Dendritic cell treated with granulocyte-macrophage colony-stimulating factor and Interleukin-4, amounts not matched to agents 40 ng/mL and 50 ng/mL, for 4 days (primary cell): ENCODE data around the gene CFAP53.

ENCODE experiments used
- H3K27ac Mint-ChIP-seq: one replicate; pipeline ENCODE4 v1.8.0; 2022; ENCODE audit warnings: mild to moderate bottlenecking, mixed read lengths
- H3K27me3 Mint-ChIP-seq: one replicate; pipeline ENCODE4 v1.8.0; 2022; ENCODE audit warnings: mild to moderate bottlenecking, mixed read lengths
- H3K36me3 Mint-ChIP-seq: one replicate; pipeline ENCODE4 v1.8.0; 2022; ENCODE audit warnings: low read depth, mixed read lengths
- H3K4me1 Mint-ChIP-seq: one replicate; pipeline ENCODE4 v1.8.0; 2022; ENCODE audit warnings: low read depth, mixed read lengths
- H3K4me3 Mint-ChIP-seq: one replicate; pipeline ENCODE4 v1.8.0; 2022; ENCODE audit warnings: mild to moderate bottlenecking, moderate library complexity, mixed read lengths
- H3K9me3 Mint-ChIP-seq: one replicate; pipeline ENCODE4 v1.8.0; 2022; ENCODE audit warnings: mixed read lengths
- intact Hi-C: fragments of 100-400 bp; cut with micrococcal nuclease; formaldehyde crosslinking; loops from one replicate; pipeline ENCODE4 v1.15.0; 2022

The CFAP53 gene

DNA sequence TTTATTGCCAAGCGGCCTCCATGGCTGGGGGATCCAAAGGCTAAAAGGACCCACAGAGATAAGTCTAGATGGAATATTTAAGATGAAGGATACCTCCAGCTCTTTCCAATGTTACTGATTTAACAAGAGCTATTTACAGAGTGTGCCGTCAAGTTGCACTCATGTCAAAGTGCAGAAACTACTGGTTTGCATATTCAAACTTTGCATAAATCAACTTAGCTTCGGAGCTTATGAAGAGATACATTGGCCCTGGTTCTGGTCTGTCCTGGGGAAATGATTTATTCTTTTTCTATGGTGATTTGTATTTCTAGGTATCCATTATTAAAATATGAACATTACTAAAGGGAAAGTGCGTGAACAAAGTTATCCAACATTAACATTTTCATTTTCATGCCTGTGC is 57.0 kb downstream of the CFAP53 start:
- intact Hi-C loops, result no loop called here

DNA sequence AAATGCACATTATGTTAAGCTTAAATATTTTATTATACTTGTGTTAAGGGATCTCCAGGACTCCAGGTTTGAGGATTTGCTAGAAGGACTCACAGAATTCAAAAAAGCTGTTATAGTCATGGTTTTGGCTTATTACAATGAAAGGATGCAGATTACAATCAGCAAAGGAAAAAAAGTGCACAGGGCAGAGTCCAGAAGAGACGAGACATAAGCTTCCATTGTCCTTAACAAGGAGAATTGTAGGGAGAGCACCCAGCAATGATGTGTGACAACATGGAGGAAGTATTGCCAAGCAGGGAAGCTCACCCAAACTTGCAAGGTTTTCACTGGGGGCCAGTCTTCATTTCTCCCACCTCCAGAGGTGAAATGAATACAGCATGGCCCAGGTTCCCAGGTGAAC is 58.6 kb downstream of the CFAP53 start:
- H3K4me3 Mint-ChIP-seq, result no peak overlapping the region
- H3K4me1 Mint-ChIP-seq, result peaks cover 6% of the 10 kb centered on the region
- H3K36me3 Mint-ChIP-seq, result no peaks in the 10 kb centered on the region
- H3K27ac Mint-ChIP-seq, result no peak overlapping the region
- intact Hi-C loops, result no loop called here
- peaks cover 36% of the 10 kb centered on the region for H3K27me3 Mint-ChIP-seq
- H3K9me3 Mint-ChIP-seq, result no peaks in the 10 kb centered on the region

More for the DNA sequence above, 57.0 kb downstream of the CFAP53 start:
- Mint-ChIP-seq H3K27ac (no peak overlapping the region), H3K9me3 (no peaks in the 10 kb centered on the region), H3K27me3 (peaks cover 28% of the 10 kb centered on the region), H3K36me3 (no peaks in the 10 kb centered on the region), H3K4me3 (no peak overlapping the region), H3K4me1 (no peaks in the 10 kb centered on the region)

DNA sequence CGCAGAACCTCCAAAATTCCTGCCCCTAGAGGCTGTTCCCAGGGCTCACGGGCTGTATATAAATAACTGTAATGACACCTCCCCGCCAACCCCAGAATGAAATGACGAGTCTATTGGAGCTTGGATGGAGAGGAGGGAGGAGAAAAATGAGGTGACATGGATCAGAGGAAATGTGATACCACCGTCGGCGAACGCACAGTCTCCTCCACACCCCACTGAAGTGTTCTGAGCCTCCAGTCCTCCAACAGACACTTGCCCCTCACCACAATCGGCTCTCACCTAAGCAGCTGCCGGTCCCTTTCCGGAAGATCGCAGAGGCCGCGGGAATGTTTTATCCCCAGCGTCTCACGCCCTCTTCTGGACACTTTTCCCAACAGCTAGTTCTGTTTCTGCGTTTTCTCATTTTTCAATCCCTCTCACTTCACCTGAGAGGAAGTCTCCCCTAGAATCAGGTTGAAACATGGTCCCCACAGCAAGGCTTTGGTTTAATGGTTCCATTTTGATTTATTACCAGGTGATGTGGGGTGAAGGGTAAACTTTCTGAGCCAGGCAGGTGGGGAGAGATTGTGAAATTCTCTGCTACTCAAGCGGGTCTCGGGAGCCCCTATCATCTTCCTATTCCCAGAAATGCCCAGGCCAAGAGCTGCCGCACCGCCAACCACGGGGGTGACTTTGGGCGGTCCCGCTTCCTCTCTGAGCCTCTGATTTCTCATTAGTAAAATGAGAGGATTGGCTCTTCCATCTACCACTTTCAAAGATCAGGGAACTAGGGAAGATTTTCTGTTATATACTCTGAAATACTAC is 62.3 kb downstream of the CFAP53 start:
- Mint-ChIP-seq H3K4me1 (peaks cover 6% of the 10 kb centered on the region), H3K27ac (no peak overlapping the region), H3K27me3 (peaks cover 43% of the 10 kb centered on the region), H3K36me3 (no peaks in the 10 kb centered on the region), H3K4me3 (no peak overlapping the region), H3K9me3 (no peaks in the 10 kb centered on the region)
- intact Hi-C loops, result no loop called here

DNA sequence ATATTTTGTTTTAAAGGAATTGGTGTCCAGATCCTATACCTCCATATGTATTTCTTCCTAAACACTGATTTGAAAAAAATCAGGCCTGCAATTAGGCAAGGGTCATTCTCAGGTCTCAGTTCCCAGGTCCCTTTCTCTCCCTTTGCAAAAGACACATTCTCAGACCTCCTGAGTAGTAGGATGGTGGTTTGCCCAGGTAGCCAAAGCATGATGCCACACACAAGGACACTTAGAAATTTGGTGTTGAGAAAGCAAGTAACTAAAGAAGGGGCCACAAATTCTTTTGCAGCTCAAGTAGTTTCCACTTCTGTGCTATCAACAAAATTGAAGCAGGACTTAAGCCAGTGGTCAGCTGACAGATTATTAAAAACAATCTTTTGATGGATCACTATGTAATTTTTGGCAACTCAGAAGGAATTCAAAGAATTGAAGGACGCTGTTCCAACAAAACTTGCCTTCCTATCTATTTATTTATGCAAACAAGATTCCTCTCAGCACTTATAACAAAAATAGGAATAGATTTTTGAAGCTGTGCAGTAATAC is 64.7 kb downstream of the CFAP53 start:
- H3K36me3 Mint-ChIP-seq, result no peaks in the 10 kb centered on the region
- no peak overlapping the region for H3K4me3 Mint-ChIP-seq
- intact Hi-C loops, result no loop called here
- H3K4me1 Mint-ChIP-seq, result peaks cover 6% of the 10 kb centered on the region
- no peak overlapping the region for H3K27ac Mint-ChIP-seq
- H3K27me3 Mint-ChIP-seq, result peaks cover 60% of the 10 kb centered on the region
- no peaks in the 10 kb centered on the region for H3K9me3 Mint-ChIP-seq

DNA sequence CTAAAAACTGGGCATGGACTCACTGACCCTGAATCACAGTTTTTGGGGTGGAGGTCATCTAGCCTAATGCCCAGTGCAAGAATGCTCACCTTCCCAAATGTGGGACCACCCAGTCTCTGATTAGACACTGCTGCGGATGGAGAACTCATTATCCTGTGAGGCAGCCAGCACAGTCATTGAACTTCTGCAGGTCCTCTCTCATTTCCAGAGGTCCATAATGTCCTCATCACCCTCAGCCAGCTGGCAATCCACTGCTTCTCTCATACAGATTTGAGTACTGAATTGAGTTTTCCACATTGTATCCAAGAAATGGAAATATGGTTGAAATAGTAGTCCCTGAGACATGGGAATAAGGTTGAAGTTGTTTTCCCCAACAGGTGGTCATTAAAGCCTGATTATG is 66.4 kb downstream of the CFAP53 start:
- H3K4me1 Mint-ChIP-seq, result peaks cover 12% of the 10 kb centered on the region
- no peaks in the 10 kb centered on the region for H3K36me3 Mint-ChIP-seq
- H3K4me3 Mint-ChIP-seq, result no peak overlapping the region
- intact Hi-C loops, result no loop called here
- no peaks in the 10 kb centered on the region for H3K9me3 Mint-ChIP-seq
- H3K27ac Mint-ChIP-seq, result no peak overlapping the region
- peaks cover 67% of the 10 kb centered on the region for H3K27me3 Mint-ChIP-seq

DNA sequence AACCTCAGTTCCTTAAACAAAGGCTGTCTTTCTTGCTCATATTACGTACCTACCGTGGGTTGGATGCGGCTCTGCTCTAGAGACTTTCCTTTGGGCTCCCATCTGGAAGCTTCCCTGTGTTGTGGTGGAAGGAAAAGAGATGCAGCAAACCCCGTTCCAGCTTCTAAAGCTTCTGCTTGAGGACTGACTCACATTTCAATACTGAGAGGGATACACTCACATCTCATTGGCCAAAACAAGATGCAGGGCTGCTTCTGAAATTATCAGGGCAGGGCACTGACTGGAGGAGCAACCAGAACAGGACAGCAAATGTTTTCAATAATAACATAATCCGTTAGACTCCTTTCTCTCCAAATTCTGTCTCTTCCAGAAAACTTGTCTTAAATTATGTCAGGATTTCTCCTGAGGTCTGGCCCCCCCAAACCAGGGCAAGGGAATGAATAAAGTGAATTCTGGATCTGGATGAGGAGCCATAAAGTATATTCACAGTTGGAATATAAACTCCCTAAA is 66.9 kb downstream of the CFAP53 start:
- H3K36me3 Mint-ChIP-seq, result no peaks in the 10 kb centered on the region
- peaks cover 12% of the 10 kb centered on the region for H3K4me1 Mint-ChIP-seq
- H3K9me3 Mint-ChIP-seq, result no peaks in the 10 kb centered on the region
- peaks cover 63% of the 10 kb centered on the region for H3K27me3 Mint-ChIP-seq
- H3K27ac Mint-ChIP-seq, result no peak overlapping the region
- H3K4me3 Mint-ChIP-seq, result no peak overlapping the region
- intact Hi-C loops, result no loop called here

DNA sequence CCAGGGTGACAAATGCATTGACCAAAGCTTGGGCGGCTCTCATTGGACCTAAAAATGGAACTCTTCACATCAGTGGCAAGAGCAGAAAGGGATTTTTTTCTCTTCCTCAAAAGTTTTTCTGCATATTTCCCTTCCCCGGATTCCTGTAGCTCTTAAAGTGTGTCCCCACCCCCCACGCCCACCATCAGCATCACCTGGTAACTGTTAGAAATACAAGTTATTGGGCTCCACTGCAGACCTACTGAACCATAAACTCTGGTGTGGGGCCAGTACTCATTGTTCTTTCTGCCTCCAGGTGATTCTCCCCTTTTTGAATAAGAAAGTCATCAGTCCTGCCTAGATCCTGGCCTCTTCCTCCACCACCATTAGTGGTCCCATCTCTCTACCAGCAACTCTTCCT is 70.0 kb downstream of the CFAP53 start:
- H3K4me3 Mint-ChIP-seq, result no peak overlapping the region
- peaks cover 12% of the 10 kb centered on the region for H3K4me1 Mint-ChIP-seq
- intact Hi-C loops, result no loop called here
- H3K9me3 Mint-ChIP-seq, result no peaks in the 10 kb centered on the region
- no peak overlapping the region for H3K27ac Mint-ChIP-seq
- H3K27me3 Mint-ChIP-seq, result peaks cover 73% of the 10 kb centered on the region
- no peaks in the 10 kb centered on the region for H3K36me3 Mint-ChIP-seq

DNA sequence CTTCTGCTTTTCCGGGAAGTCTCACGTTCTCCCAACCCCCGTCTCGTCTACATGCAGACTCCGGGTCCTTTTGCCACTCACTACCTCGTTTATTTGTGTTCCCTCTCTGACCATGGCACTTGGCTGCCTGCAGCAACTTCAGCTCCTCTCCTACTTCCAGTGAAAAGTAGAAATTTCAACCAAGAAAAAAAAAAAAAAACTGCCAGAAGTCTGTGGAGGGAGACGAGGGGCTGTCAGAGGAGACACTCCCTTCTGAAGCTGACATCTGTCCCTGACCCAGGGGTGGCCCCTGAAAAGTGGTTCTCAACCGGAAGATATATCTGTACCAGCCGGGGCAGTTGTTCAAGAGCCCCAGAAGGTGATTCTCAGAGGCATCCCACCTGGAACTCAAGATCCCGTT is 70.6 kb downstream of the CFAP53 start:
- intact Hi-C loops, result no loop called here
- no peak overlapping the region for H3K4me3 Mint-ChIP-seq
- no peak overlapping the region for H3K27ac Mint-ChIP-seq

DNA sequence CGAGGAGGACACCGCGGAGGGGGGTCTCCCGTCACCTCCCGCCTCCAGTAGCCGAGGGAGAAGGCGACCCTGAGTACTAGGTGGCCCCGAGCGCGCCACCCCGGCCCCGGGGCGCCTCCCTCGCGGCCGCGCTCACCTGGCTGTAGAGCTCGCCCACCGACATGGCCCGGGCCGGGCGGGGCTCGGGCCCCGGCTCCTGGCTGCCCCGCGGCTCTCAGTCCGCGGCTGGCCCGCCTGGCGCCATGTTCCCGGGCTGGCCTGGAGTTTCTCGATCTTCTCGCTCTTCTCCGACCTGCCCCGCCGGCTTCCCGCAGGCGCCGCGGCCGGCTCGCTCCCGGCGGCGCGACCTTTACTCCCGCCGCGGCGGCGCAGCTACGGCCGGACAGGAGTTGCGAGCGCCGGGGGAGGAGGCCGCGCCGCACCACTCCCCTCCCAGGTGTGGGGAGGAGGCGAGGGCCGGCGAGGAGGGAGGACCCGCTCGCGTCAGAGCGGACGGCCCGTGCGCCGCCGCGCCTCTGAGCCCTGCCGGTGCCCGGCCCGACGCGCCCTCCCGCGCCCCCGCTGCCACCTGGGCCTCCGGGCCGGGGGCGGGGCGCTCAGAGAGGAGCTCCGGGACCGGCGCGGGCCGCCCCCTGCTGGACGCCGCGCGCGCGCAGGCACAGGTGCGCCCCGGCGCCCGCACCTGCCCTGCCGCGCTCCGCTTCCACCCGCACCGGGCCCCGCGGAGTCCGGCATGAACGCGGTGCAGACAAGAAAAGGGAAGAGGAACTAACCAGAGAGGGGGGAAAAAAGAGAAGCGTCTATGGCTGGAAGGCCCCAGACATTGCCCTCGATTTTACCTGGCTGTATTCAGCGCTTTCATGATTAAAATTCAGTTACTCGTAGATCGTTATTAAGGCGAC is 71.4 kb downstream of the CFAP53 start, which contains the start of gene MYO5B:
Gene MYO5B, minus strand, starts transcription at position 517 of the 902 bp plus-strand sequence. Its CDS starts 354 bp downstream, at position 163.
- no peak within 1 kb of the TSS for H3K27ac Mint-ChIP-seq

More for the DNA sequence above, 70.6 kb downstream of the CFAP53 start:
- peaks cover 12% of the 10 kb centered on the region for H3K4me1 Mint-ChIP-seq
- peaks cover 74% of the 10 kb centered on the region for H3K27me3 Mint-ChIP-seq
- no peaks in the 10 kb centered on the region for H3K36me3 Mint-ChIP-seq
- H3K9me3 Mint-ChIP-seq, result no peaks in the 10 kb centered on the region

DNA sequence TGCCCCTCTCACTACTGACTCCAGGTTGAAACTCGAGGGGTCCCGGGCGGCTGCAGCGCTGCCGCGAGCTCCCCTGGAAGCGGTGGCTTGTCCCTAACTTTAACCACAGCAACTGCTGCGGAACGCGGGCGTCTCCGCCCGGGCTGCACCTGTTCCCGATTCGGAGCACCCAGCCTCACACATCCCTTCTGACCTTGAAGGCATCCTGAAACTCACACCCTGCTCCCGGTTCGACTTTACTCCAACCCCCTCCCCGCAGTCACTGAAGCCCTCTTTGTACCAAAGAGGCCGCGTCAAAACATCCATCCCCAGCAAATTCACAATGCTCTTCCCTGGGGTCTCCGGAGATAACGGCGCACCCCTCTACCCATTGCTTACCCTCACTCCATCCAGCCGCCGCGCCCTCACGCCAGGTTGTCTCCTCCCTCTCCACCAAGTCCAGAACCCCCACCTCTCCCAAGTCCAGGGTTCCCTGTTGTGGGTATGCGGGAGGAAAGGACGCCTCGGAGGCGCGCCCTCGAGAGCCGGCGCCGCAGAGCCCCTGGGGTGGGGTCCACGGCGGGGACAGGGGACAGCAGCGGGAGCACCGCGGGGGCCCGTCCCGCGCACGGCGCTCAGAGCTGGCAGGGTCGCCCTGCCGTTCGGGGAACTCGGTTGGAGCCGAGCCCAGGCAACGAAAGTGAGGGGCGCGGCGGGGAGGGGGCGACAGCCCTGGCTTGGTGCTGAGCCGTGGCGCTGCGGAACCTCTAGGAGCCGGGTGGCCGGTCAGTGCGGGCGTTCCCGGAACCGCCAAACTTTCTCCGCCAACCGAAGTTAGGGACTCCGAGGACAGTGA is 72.3 kb downstream of the CFAP53 start:
- no peak overlapping the region for H3K4me3 Mint-ChIP-seq
- peaks cover 77% of the 10 kb centered on the region for H3K27me3 Mint-ChIP-seq
- no peak overlapping the region for H3K27ac Mint-ChIP-seq
- no peaks in the 10 kb centered on the region for H3K9me3 Mint-ChIP-seq
- intact Hi-C loops, result no loop called here
- no peaks in the 10 kb centered on the region for H3K36me3 Mint-ChIP-seq
- H3K4me1 Mint-ChIP-seq, result peaks cover 12% of the 10 kb centered on the region

More for the DNA sequence above, 71.4 kb downstream of the CFAP53 start, which contains the start of gene MYO5B:
- intact Hi-C loops, result no loop called here
- no peaks in the 10 kb centered on the region for H3K36me3 Mint-ChIP-seq
- H3K4me1 Mint-ChIP-seq, result peaks cover 12% of the 10 kb centered on the region
- peaks cover 71% of the 10 kb centered on the region for H3K27me3 Mint-ChIP-seq
- H3K9me3 Mint-ChIP-seq, result no peaks in the 10 kb centered on the region
- no peak within 1 kb of the TSS for H3K4me3 Mint-ChIP-seq

DNA sequence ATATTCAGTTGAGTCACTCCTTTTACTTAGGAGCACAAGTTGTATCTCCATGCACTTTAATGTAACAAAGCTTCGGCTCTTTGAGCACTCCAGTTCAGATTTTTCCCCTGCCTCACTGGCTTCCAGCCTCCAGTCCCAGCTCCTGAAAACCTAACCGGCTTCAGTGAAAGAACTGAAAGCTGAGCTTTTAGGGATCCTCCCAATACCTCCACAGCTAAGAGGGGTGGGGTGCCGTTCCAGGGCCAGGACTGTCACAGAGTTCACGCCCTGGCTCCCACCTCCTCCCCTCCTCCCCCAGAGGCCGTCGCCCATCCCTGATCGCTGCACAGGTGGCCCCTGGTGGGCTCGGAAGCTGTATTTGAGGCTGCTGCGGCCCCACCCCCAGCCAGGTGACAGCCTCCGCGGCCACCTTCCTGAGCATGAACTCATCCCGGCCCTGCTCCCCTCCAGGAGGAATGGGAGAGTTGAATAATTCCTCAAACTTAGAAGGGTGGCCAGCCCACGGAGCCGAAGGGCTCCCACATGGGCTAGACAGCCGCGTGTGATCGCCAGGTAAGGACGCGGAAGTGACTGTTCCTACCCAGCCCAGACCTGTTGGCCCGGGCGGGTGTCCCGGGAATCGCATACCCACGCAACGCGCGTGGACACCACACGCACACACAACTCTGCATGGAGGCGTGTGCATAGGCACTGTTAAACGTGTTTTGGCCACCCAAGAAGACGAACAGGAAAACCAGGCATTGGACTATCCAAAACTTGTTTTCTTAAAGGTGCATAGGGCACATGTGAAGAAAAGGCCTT is 73.1 kb downstream of the CFAP53 start:
- peaks cover 73% of the 10 kb centered on the region for H3K27me3 Mint-ChIP-seq
- no peak overlapping the region for H3K27ac Mint-ChIP-seq
- no peaks in the 10 kb centered on the region for H3K36me3 Mint-ChIP-seq
- no peaks in the 10 kb centered on the region for H3K9me3 Mint-ChIP-seq
- H3K4me3 Mint-ChIP-seq, result no peak overlapping the region
- H3K4me1 Mint-ChIP-seq, result peaks cover 12% of the 10 kb centered on the region
- intact Hi-C loops, result no loop called here

DNA sequence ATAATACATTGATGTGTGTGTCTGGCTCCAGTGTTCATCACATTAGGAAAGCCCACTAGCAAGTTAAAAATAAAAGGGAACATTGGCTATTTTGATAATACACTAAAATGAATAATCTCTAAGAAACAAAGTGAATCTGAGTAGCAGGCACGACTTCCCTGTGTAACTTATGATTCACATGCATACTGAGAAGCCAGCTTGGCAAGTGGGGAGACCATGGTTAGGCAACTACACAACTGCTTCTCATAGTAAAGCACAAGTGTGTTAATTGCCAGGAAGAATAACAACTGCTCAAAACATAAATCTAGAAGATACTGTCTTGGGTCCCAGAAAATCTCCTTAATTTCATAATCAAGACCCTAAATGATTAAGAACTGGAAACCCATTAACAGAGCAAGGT is 75.4 kb downstream of the CFAP53 start:
- intact Hi-C loops, result no loop called here
- Mint-ChIP-seq H3K27ac (no peak overlapping the region), H3K4me1 (peaks cover 12% of the 10 kb centered on the region), H3K9me3 (no peaks in the 10 kb centered on the region), H3K36me3 (no peaks in the 10 kb centered on the region), H3K4me3 (no peak overlapping the region), H3K27me3 (peaks cover 57% of the 10 kb centered on the region)
